Loucy (cell line): ENCODE results near the gene MAP1B.

Source experiments
- H2AFZ ChIP-seq: fragments of 200-600 bp; sonication (generic); 2 replicates; pipeline ENCODE4 v1.6.0; 2016; ENCODE audit warnings: antibody characterized with exemption, mild to moderate bottlenecking, low read length, moderate library complexity
- H3F3A ChIP-seq: fragments of 200-600 bp; 2 replicates; pipeline ENCODE4 v1.6.0; 2016; ENCODE audit warnings: antibody characterized with exemption, low read depth, mild to moderate bottlenecking
- H3K27me3 ChIP-seq: fragments of 200-600 bp; sonication (generic); 2 replicates; pipeline ENCODE4 v1.6.1; 2014; ENCODE audit warnings: low read length, mild to moderate bottlenecking; ENCODE audit not compliant: insufficient read depth, poor library complexity, severe bottlenecking
- H3K36me3 ChIP-seq: fragments of 200-600 bp; sonication (generic); 2 replicates; pipeline ENCODE4 v1.6.1; 2016; ENCODE audit warnings: low read length; ENCODE audit not compliant: insufficient read depth
- H3K4me1 ChIP-seq: fragments of 200-600 bp; sonication (generic); 2 replicates; pipeline ENCODE4 v1.5.1; 2014; ENCODE audit warnings: low read length, mild to moderate bottlenecking; ENCODE audit not compliant: insufficient read depth, poor library complexity, severe bottlenecking
- H3K4me2 ChIP-seq: fragments of 200-600 bp; sonication (generic); 2 replicates; pipeline ENCODE4 v1.6.0; 2014; ENCODE audit warnings: antibody characterized with exemption, low read length, low read depth, mild to moderate bottlenecking; ENCODE audit not compliant: poor library complexity, severe bottlenecking
- H3K4me3 ChIP-seq: fragments of 200-600 bp; sonication (generic); 2 replicates; pipeline ENCODE4 v1.5.1; 2014; ENCODE audit warnings: low read length, mild to moderate bottlenecking, mixed read lengths; ENCODE audit not compliant: poor library complexity, severe bottlenecking
- H3K79me2 ChIP-seq: fragments of 200-600 bp; sonication (generic); 2 replicates; pipeline ENCODE4 v1.6.1; 2014; ENCODE audit warnings: low read length; ENCODE audit not compliant: insufficient read depth
- H3K9ac ChIP-seq: fragments of 200-600 bp; sonication (generic); 2 replicates; pipeline ENCODE4 v1.6.0; 2014; ENCODE audit warnings: mild to moderate bottlenecking, low read depth, low read length, moderate library complexity; ENCODE audit not compliant: poor library complexity, severe bottlenecking
- H3K9me2 ChIP-seq: fragments of 200-600 bp; sonication (generic); replicated peaks from 2 replicates; pipeline ENCODE4 v1.6.1; 2016; ENCODE audit warnings: low read depth, low read length, mixed read lengths
- H3K9me3 ChIP-seq: fragments of 200-600 bp; sonication (generic); 2 replicates; pipeline ENCODE4 v1.6.1; 2014; ENCODE audit warnings: mild to moderate bottlenecking, antibody characterized with exemption, low read length, low read depth; ENCODE audit not compliant: insufficient read depth
- H4K20me1 ChIP-seq: fragments of 200-600 bp; sonication (generic); 2 replicates; pipeline ENCODE4 v1.6.0; 2014; ENCODE audit warnings: antibody characterized with exemption, low read length, mild to moderate bottlenecking; ENCODE audit not compliant: insufficient read depth, poor library complexity, severe bottlenecking
- CTCF ChIP-seq: fragments of 200-600 bp; sonication (generic); conservative IDR thresholded peaks from 2 replicates; pipeline ENCODE4 v1.5.1; 2014; ENCODE audit warnings: mild to moderate bottlenecking, antibody characterized with exemption, low read length
- EZH2phosphoT487 ChIP-seq: fragments of 200-600 bp; IDR thresholded peaks from 2 replicates; pipeline ENCODE4 v1.6.1; 2018; ENCODE audit warnings: antibody characterized with exemption, mild to moderate bottlenecking, moderate library complexity, borderline replicate concordance

The MAP1B gene

DNA sequence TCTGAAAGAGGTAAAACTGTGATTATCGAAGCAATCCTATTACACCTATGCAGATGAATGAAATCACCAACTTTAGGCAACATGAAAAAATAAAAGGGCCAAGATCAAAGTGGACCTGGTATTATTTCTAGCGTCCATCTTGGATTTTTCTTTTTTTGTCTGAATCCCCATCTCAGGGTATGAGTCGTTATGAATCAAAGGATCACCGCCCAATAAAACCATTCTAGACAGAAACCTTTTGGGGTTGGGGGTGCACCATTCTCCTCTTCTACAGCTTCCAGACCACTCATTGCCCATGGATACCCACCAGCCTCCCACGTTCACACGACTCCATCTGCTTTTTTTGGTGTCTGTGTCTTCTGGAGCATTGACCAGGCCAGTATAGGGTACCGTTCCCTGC is 33.4 kb downstream of the MAP1B start:
- Histone ChIP-seq H3K36me3 (no peaks in the 10 kb centered on the region), H3K27me3 (peaks cover 21% of the 10 kb centered on the region), H3K9me3 (no peaks in the 10 kb centered on the region), H3F3A (no peaks in the 10 kb centered on the region), H3K4me3 (no peak overlapping the region), H4K20me1 (no peaks in the 10 kb centered on the region), H2AFZ (no peak overlapping the region), H3K4me2 (no peak overlapping the region), H3K79me2 (no peaks in the 10 kb centered on the region), H3K4me1 (peaks cover 16% of the 10 kb centered on the region), H3K9ac (no peak overlapping the region), H3K9me2 (no peaks in the 10 kb centered on the region)
- TF ChIP-seq EZH2phosphoT487, result no peak

DNA sequence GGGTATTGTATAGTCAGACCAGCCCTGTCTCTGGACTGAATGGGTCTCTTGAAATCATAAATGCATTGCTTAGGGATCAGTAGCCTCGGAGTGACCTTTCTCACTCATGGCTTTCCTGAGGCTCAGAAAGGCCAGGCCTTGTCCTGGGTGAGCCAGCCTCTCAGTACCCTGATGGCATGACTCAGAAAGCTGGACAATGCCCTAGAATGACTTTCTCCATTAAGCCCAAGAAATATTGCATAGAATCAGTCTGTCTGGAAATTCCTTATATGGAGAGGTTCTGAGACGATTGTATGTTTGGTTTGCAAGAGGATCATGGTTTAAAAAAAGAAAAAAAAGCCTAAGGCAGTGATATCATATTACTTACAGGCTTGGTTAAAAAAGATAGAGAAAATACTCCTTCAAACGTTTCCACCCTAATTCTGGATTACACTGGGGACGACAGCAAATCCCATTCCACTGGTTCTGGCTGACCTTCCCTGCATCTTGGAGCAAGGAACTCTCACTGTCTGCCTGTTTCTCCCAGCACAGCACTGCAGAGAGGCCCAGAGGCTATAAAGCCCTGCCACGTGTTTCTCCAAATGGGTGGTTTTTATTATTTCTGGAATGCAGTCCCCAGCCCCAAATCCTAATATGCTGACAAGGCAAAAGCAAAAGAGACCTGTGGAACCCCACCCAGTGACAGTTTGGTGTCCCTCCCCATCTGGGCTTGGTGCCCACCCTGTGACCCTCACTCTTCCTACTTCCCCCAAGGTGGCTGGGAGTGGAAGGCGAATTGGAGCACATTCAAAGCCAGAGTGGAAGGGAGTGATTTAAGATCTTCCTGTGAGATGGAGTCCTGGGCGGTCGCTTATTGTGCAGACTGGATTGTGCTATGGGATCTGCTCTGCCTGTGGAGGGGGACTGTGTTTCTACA is 34.4 kb downstream of the MAP1B start:
- Histone ChIP-seq H4K20me1 (no peaks in the 10 kb centered on the region), H3K79me2 (no peaks in the 10 kb centered on the region)

DNA sequence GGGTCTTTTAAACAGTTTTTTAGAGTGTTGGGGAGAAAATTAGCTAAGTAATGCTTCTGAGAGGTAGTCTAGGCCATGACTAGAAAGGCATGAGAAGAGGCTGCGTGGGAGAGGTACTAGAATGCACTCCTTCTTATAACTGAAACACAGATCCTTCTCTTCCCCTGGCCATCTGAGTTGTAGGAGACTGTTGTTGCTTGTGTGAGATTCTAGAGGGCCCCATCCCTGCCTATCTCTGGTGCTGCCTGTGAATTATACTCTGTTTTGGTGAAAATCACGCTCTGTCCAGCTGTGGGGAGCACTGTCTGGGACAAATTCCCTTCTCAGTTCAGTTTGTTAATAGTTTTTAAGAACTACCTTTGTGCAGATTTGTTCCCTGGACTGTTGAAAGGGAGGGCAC is 37.5 kb downstream of the MAP1B start:
- H3K9ac ChIP-seq, result no peak overlapping the region
- no peaks in the 10 kb centered on the region for H3F3A ChIP-seq
- H3K27me3 ChIP-seq, result peaks cover 16% of the 10 kb centered on the region
- no peaks in the 10 kb centered on the region for H3K79me2 ChIP-seq
- no peak for TF ChIP-seq EZH2phosphoT487
- TF ChIP-seq CTCF, result no peak
- H3K4me1 ChIP-seq, result no peaks in the 10 kb centered on the region
- H3K9me3 ChIP-seq, result no peaks in the 10 kb centered on the region
- no peak overlapping the region for H2AFZ ChIP-seq
- H3K36me3 ChIP-seq, result no peaks in the 10 kb centered on the region
- H3K9me2 ChIP-seq, result no peaks in the 10 kb centered on the region
- no peak overlapping the region for H3K4me3 ChIP-seq
- H3K4me2 ChIP-seq, result no peak overlapping the region
- no peaks in the 10 kb centered on the region for H4K20me1 ChIP-seq

More for the DNA sequence above, 34.4 kb downstream of the MAP1B start:
- H3K27me3 ChIP-seq, result peaks cover 21% of the 10 kb centered on the region
- no peak overlapping the region for H2AFZ ChIP-seq
- H3K9me3 ChIP-seq, result no peaks in the 10 kb centered on the region
- no peak overlapping the region for H3K4me3 ChIP-seq
- TF ChIP-seq CTCF (no peak), EZH2phosphoT487 (no peak)
- no peaks in the 10 kb centered on the region for H3F3A ChIP-seq
- H3K36me3 ChIP-seq, result no peaks in the 10 kb centered on the region
- no peak overlapping the region for H3K4me2 ChIP-seq
- H3K9me2 ChIP-seq, result no peaks in the 10 kb centered on the region
- peaks cover 16% of the 10 kb centered on the region for H3K4me1 ChIP-seq
- H3K9ac ChIP-seq, result no peak overlapping the region
